ENCODE data around the gene FAM76A.
A peak's percentile ranks its signal among the peaks of the same experiment; 100 is the strongest.
"Not testable (repeated sequence)": the region's sequence is repeated elsewhere in the genome, so short reads cannot be mapped to it uniquely, and the experiment has no call there.

The FAM76A gene

DNA sequence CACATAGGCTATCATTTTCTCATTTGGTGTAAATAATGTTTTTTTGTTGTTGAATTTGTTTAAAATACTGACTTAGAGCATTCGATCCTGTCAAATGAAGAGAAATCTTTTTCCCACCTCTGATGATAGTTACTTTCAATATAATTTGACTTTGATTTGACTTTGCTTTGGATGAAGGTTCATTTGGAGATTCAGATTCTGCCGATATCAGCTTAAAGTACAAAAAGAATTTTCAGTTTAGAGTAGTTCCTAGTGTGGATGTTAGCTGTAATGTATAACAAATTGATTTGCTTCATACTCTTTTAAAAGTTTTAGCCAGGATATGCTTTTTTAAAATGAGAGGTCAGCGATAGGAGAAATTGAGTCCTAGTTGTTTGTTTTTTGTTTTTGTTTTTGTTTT, 57.2 kb downstream of the FAM76A start:
- no peak for DNase-seq

DNA sequence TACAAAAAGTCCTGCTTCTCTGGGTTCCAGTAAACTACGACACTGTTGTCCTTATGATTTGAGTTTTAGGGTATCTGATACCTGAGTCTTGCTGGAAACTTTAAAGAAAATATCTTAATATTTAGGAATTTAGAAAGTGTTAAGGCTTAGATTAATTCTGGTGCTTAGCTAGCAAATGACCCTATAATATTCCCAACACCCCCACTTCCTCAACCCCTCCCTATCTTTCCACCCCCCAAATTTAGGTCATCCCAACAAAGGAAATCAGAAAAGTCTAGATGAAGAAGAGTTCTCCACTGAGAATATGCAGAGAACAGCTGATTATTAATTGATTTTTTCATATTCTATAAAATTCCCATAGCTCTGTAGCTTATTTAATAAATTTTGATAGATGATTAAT, 58.9 kb downstream of the FAM76A start:
- DNase-seq = no peak

DNA sequence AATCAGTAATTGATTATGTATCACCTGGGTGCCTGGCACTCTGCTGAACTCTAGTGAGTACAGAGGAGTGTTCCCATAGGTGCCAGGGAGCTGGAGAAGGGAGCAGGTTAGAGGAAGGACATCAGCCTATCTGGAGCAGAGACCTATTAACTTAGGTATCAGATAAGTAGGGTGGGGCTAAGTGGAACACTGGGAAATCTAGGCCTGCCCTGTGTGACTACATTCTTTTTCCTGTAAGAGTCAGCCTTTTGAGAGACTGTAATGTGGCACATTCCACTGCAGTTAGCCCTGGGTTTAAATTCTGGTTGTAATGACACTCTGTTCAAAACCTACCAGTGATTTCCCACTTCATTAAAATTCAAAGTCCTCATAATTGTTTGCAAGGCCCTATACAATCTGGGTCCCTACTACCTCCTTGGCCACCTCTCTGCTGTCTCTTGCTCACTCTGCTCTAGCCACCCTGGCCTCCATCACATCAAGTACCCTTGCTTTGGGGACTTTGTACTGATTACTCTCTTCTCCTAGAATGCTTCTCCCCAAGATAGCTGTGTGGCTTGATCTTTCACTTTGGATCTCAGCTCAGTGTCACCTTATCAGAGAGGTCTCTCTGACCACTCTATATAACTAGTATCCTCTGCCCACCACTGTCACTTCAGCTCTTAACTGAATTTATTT, 60.2 kb downstream of the FAM76A start:
- DNase-seq = no peak

DNA sequence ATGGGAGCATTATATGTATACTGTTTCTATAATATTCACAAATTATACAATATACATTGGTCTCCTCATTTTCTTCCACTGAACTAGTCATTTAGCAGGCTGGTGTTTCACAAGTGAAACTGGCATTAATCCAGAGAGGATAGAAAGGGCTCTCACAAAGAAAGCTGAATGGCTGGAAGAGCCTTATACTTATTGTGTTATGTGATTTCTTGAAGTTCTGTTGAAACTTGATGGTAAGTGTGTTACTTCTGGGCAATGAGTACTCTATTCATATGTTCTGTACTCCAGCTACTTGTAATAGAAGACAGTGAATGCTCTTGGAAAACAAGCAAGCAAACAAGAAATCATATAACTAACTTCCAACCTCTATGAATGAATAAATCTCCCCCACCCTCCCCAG, 62.1 kb downstream of the FAM76A start:
- DNase-seq = no peak

DNA sequence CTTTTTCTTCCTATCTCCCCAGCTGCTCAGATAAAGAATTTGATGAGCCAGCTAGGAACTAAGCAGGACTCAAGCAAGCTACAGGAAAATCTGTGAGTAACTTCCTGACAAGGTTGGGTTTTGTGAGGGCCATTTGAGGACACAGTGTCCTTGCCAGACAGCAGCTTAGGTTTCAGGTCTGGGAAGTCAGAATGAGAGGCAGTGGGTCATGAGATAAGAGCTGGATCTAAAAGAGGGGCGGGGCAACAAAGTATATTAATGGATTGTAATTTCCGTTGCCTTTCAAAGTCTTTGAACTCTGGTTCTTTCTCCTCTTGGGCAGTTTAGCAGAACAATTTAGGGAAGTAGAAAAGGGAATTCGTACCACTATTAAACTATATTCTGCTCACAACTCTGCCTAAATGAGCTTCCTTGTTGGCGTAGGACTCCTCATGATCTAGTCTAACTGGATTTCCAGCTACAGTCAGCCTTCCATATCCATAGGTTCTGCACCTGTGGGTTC, 63.8 kb downstream of the FAM76A start:
- no peak for DNase-seq

DNA sequence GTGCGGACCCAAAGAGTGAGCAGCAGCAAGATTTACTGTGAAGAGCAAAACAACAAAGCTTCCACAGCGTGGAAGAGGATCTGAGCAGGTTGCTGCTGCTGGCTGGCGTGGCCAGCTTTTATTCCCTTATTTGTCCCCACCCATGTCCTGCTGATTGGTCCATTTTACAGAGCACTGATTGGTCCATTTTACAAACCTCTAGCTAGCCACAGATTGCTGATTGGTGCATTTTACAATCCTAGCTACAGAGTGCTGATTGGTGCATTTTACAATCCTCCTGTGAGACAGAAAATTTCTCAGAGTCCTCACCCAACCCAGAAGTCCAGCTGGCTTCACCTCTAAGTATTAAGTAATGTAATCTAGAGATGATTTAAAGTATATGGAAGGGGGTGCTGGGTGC, 64.5 kb downstream of the FAM76A start:
- not testable (repeated sequence) for DNase-seq

DNA sequence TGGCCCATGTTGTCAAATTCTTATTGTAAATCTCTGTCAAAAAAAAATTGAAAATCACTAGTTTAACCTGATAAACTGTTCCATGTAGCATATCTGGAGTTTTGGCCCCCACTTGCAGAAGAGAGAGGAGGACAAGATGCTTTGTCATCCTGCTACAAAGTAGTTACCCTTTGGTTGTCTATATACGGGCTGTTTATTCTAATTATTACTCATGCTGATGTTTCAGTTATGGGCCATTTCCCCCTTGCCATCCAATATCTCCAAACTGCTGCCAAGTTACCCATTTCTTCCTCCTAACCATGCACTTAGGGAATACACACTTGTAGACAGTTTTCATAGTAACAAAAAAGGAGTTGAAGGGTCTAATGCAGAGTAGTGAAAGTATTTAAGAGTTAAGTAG, 69.8 kb downstream of the FAM76A start:
- no peak for DNase-seq

DNA sequence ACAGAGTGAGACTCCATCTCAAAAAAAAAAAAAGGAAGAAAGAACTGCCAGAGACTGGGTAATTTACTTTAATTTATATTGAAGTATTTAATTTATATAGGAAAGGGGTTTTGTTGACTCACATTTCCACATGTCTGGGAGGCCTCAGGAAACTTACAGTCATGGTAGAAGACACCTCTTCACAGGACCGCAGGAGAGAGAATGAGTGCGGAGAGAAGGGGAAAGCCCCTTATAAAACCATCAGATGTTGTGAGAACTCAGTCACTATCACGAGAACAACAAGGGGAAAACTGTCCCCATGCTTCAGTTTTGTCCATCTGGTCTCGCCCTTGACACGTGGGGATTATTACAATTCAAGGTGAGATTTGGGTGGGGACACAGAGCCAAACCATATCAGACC, 79.0 kb downstream of the FAM76A start:
- DNase-seq = peak; percentile 20

DNA sequence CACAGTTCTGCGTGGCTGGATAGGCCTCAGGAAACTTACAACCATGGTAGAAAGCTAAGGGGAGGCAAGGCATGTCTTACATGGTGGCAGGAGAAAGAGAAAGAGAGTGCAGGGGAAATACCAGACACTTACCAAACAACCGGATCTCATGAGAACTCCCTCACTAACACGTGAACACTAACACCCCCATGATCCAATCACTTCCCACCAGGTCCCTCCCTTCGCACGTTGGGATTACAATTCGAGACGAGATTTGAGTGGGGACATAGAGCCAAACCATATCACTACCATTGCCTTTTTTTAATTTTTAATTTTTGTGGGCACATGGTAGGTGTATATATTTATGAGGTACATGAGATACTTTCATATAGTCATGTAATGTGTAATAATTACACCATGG, 81.0 kb downstream of the FAM76A start:
- DNase-seq = no peak

DNA sequence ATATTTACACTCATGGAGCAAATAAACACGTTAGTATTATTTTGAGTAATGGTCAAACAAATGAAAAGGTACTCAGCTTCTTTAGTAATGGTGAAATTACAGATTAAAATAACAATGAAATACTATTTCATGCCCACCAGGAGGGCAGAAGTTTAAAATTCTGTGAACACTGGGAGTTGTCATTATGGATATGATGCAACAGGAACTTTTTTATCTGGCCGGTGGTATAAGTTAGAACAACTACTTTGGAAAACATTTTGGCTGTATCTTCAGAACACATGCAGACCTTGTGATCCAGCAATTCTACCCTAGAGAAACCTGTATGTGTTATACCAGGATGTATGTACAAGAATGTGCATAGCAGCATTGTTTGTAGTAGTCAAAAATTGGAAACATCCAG, 81.6 kb downstream of the FAM76A start:
- DNase-seq = no peak

DNA sequence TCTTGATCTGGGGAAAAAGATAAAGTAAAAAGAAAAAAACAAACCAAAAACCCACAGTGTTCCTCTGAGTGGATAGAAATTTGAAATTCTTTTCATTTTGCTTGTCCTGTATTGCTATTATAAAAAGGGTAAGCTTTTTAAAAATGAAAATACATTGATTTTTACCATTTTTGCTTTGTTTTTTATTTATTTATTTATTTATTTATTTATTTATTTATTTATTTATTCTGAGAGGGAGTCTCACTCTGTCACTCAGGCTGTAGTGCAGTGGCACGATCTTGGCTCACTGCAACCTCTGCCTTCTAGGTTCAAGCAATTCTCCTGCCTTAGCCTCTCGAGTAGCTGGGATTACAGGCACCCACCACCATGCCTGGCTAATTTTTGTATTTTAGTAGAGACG, 82.4 kb downstream of the FAM76A start:
- DNase-seq = not testable (repeated sequence)

DNA sequence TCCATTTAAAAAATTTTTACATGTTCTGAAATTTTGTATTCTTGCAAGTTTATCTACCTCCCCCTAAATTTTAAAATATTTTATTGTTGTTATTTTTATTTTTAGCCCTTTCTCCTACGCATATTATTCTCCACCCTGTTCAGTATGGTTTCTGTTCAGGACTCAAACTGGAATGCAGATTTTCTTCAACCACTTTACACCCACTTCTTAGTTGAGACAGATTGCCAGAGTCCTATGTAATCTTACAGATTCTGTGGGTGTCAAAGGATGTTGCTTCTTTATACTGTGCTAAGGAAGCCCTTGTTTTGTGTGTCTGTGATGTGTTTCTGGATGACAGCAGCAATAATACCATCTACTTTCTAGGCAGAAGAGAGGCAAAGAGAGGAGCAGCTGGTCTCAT, 84.1 kb downstream of the FAM76A start:
- no peak for DNase-seq

DNA sequence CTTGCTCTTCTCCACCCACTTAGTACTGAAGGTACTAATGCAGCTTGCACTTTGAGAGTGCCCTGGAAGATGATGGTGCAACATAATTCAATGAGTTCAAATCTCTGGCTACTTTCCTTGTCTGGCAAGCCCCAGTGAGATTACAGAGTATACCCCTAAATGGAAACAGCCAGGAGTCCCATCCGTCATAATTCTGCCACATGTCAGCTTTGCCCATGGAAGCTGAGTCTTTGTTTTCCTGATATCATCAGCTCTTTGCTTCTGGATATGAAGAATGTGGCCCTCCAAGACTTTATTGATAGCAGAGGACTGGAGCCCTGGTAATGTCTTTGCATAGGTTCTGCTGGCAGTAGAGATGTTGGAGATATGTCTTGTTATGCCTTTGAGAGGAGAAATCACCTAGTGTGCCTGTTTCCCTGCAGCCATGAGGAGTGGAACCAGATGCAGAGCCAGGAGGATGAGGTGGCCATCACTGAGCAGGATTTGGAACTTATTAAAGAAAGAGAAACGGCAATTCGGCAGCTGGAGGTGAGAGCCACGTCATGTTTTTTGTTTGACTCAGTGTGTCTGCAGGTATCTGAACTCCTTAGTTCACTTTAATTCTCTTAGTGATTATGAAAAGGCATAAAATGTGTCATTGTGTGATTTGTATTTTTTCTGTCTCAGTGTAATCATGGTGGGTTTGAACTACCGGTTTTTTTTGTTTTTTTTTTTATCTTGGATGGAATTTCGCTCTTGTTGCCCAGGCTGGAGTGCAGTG, 86.2 kb downstream of the FAM76A start:
- DNase-seq = no peak

Measured in activated naive CD4-positive, alpha-beta T cell treated with Interleukin-2 at 50 U/mL for 16 hours (primary cell).